ENCODE data around the gene FBXO10. TPM values are rescaled to one million over a fixed set of nuclear protein-coding genes. Genes with fewer than 3 reads are reported as not detected.

The FBXO10 gene
- total RNA-seq, 1 donor from 2014 or later, result 77.5 TPM

DNA sequence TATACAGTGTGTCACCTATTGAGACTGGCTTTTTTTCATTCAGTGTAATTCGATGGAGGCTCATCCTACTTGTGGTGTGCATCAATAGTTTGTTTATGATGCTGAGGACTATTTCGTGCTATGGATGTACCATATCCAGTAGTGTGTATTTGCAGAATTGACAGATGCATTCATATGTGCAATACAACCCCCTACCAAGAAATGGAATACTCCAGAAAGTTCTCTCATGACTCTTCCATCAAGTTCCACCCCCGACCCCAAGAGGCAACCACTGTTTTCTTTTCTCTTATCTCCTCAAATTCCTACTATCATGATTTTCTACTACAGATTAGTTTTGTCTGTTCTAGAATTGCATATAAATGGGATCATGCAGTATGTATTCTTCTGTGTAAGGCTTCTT lies 21.9 kb downstream of the FBXO10 start:
- DNase-seq (ENCODE audit: low read depth), result no peak

DNA sequence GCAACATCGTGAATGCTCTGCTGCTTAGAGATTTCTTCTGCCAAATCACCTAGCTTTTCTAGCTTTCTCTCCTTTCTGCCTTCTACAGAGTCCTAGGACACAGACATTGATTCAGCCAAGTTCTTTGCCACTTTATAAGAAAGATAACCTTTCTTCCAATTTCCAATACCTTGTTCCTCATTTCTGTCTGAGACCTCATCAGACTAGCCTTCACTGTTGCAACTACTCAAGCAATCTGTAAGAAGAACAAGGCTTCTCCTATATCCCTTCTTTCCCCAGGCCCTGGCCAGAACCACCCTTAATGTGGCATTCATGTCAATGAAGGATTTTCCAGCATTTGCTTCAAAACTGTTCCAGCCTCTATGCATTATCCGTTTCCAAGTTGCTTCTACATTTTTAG lies 24.3 kb downstream of the FBXO10 start:
- DNase-seq (ENCODE audit: low read depth), result no peak

DNA sequence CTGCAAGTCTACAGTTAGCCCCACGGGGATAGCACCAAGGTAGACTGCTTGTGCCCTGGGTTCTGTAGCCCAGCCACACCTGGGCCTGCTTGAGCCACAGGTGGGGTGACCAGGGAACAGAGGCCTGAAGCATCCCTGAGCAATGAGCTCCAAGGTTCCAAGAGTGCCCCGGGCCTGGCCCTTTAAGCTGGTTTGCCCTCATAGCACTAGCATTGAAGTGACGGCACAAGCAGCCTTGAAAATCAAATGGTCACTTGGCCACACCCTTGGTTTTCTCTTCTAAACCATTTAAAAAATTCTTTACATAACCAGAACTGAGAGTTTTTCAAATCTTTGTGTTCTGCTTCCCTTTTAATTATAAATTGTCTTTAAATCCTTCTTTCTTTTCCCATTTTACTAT lies 24.7 kb downstream of the FBXO10 start:
- DNase-seq (ENCODE audit: low read depth), result no peak

DNA sequence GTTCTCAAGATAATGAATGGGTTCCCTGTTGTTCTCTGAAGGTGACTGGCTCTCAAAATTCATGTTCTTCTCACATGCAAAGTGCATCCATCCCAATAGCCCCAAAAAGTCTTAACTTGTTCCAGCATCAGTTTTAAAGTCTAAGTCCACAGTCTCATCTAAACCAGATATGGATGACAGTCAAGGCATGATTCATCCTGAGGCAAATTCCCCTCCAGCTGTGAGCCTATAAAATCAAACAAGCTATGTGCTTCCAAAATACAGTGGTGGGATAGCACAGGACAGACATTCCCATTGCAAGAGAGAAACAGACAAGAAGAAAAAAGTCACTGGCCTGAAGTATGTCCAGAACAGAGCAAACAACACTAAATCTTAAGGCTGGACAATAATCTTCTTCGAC lies 25.4 kb downstream of the FBXO10 start:
- peak; percentile 41 for DNase-seq (ENCODE audit: low read depth)

DNA sequence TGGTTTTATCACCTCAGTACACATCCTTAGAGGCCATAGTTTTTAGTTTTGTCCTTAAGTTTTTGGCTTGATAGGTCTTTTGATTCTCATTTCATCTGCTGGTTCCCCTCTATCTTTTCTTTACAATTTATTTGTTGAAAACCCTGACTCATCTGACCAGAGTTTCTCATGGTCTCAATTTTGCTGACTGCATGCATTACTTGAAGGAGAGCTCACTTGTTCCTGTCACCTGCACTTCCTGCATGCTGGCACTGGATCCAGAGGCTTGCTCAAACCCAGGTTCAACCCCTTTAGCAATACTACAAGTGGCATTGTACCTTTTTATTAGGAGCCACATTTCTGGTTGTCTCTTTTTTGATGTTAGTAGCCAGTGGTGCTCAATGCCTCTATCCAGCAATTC lies 26.7 kb downstream of the FBXO10 start:
- DNase-seq (ENCODE audit: low read depth), result no peak

DNA sequence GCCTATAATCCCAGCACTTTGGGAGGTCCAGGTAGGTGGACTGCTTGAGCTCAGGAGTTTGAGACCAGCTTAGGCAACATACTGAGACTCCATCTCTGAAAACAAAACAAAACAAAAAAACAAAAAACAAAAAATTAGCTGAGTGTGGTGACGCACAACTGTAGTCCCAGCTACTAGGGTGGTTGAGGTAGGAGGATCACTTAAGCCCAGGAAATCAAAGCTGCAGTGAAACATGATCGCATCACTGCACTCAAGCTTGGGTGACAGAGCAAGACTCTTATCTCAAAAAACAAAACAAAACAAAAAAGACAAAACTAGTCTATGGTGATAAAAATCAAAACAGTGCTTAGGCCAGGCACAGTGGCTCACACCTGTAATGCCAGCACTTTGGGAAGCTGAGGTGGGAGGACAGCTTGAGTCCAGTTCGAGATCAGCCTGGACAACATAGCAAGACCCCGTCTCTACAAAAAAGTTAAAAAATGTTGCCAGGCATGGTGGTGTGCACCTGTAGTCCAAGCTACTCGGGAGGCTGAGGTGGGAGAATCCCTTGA lies 28.8 kb downstream of the FBXO10 start:
- DNase-seq (ENCODE audit: low read depth), result no peak

DNA sequence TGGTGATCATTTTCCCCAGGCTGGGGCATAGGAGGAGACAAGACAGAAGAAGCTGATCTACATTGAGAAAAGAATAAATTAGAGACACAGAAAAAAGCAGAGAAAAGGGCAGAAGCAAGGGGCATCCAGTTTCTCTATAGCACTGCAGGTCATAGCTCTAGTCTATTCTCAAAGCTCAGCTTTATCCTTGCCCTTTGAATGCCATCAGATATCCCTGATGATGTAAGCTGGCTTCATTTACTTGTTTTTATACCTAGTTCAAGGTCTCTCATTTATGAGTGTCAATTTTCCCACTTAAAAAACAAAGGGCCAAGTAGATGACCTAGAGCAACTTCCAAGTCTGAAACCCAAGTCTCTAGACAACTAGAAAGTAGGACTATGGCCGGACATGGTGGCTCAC lies 32.7 kb downstream of the FBXO10 start:
- no peak for DNase-seq (ENCODE audit: low read depth)

DNA sequence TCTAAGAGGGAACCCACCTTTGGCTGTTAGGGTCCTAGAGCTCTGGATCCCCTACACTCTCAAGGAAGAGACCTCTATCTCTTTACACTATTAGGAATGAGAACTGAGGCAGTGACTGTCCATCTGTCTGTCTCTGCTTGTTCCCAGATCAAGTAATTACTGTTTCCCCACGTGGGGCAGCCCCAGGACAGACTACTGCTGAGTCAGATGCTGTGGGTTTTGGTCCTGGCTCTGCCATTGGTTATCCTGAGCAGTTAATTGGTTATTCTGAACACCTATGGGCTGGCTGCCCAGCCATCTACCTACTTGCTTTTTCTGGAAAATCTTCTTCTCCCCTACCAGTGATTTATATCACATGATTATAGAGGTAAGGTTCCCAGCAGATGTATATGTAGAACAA lies 33.3 kb downstream of the FBXO10 start:
- no peak for DNase-seq (ENCODE audit: low read depth)

DNA sequence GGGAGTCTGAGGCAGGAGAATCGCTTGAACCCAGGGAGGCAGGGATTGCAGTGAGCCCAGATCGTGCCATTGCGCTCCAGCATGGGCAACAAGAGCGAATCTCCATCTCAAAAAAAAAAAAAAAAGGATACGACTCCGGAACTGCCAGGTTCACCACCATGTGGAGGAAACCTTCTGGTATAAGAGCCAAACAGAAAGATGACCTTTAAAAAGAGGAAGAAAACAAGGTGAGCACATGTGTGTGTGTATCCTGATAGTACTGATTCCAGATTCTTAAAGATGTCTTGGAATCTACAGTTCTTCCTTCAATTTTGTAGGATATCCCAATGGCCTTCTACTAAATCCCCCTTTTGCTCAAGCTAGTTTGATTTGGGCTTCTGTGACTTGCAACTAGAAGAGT lies 33.7 kb downstream of the FBXO10 start:
- no peak for DNase-seq (ENCODE audit: low read depth)

DNA sequence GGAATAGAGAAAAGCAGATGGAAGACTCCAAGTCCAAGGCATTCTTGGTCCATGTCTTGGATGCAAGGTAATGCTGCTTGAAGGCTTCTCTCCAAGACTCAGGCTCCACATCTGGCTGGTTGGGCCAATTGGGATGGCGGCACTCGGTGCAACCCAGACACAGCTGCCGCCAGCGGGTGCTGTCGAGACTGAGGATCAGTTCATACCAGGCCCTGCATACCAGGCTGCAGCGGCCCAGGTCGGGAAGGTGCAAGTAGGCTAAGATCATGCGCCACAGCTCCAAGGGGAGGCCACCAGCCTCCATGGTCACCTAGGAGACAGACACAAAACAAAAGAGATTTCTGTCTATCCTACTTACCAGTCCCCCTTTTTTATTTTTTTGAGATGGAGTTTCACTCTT lies 34.7 kb downstream of the FBXO10 start:
- no peak for DNase-seq (ENCODE audit: low read depth)

DNA sequence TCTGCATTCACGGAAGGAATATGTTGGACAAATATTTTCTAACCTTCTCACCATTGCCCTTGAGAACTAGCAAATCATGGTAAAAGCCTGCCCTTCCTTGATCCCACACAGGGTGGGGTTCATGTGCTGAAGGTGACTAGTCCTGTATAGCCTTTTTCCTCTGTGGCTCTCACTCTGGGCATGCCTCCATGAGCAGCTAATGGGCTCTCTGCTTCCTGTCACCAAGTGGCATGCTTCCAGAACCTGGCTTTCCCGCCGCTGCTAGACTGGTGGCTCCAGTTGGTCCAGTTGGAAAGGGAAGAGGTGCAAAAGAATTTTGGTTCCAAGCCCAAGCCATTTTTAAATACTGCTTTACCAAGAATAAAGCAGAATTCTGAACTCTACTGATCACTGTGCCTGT lies 35.5 kb downstream of the FBXO10 start:
- peak; percentile 41 for DNase-seq (ENCODE audit: low read depth)

DNA sequence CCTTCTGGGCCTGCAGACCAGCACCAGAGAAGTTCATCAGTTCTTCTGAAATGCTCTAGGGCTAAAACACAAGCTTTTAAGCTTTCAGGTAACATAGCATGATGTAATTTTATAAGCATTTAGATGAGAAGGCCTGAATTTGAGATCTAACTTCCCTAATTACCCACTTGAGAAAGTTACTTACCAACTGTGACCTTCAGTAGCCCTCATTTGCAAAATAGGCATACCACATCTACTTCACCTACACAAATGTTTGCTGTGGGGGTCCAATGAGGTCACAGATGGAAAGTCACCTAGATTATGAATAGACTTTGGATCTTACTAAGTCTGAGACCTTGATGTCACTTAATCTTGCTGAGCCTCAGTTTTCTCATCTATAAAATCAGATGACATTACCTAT lies 36.5 kb downstream of the FBXO10 start:
- no peak for DNase-seq (ENCODE audit: low read depth)

DNA sequence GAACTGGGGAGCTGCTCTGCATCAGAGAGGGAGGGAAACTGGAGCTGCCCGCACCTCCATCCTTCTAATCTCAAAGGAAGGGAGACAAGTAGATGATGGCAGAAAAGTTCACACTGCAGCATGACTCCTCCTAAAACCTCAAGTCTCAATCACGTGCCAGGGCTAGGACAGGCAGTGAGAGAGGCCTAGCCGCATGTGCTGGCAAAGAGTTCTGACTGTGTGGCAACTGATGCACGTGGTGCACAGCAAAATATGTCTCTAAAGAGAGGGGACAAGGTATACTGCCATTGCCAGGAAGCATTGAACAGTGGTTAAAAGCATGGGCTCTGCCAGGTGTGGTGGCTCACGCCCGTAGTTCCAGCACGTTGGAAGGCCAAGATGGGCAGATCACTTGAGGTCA lies 38.1 kb downstream of the FBXO10 start:
- DNase-seq (ENCODE audit: low read depth), result no peak

DNA sequence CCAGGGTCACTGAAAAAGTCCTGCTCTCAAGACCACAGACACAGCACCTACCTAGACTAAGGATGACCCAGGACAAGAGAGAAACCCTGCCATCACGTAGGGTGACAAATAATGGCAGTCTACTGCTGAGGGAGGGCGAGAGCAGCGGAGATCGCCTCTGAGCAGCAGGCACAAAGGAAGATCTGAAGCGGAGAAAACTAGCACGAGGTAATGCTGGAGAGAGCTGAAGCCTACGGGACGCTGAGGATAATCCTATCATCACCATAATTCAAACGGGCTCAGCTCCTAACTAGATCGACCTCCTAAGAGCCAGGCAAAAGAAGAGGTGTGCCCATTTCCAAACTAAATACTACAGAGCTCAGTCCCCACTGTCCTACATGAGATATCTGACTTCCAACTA lies 41.3 kb downstream of the FBXO10 start:
- DNase-seq (ENCODE audit: low read depth), result no peak

DNA sequence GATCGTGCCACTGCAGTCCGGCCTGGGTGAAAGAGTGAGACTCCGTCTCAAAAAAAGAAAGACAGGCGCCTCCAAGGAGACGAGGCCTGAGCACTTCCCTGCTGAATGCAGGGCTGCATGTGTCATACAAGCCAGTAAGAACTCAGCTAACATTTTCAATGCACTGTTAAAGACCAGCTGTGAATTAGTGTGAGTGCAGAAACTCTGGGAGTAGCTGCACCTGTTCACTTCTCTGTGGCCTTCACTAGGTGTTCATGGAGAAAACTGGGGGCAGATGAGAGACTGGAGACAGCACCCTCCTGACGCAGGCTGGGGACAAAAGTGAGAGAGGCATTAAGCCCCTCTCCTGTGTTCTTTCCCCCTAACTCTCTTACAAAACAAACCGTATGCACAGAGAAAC lies 41.8 kb downstream of the FBXO10 start:
- peak; percentile 56 for DNase-seq (ENCODE audit: low read depth)

DNA sequence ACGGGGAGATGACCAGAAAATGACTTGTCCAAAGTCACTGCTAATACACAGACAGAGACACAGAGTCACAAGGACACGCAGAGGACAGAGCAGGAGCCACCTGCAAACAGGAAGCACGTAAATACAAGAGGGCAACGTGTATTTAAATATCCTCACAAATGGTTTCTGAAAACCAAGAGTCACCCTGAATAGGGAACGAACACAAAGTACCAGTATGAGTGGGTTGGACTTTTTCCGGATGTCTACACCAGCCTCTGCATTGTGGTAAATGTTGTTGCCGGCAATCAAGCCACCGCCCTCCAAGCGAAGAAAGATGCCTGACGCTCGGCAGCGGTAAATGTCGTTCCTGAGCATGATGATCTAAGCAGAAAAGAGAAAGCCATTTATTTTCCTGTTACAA lies 44.5 kb downstream of the FBXO10 start:
- no peak for DNase-seq (ENCODE audit: low read depth)

DNA sequence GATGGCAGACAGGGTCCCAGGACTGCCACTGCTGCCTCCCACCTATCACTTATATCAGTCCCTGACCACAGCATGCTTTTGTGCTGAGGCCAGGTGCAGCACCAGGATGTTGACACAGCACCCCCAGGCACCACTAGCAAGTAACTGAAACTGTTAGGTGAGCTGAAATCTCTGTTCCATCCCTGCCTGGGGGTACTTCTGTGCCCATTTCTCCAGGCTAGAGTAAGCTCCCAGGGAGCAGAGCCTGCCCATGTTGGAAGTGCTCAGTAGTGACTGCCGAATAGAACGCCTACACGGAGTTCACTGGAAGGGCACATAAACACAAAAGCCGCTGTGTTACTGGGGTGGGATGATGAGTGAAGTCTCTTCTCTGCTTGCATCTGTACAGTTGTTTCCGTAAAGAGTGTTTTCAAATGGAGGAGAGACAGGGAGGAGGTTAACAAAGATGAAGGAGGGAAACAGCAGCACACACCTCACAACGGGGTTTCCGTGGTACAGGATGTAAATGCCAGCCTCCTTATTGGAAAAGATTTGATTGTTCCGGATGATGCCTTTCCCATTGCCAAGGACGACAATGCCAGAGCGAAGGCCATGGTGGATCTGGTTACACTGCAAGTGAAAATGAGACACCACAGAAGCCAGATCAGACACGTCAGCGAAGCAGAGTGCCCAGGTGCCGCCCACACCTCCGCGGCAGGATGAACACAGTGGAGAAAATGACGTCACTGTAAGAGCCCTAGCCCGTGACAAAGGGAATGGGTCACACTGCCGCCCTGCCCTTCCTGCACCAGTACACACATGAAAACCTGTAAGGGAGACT lies 47.3 kb downstream of the FBXO10 start:
- DNase-seq (ENCODE audit: low read depth), result no peak

DNA sequence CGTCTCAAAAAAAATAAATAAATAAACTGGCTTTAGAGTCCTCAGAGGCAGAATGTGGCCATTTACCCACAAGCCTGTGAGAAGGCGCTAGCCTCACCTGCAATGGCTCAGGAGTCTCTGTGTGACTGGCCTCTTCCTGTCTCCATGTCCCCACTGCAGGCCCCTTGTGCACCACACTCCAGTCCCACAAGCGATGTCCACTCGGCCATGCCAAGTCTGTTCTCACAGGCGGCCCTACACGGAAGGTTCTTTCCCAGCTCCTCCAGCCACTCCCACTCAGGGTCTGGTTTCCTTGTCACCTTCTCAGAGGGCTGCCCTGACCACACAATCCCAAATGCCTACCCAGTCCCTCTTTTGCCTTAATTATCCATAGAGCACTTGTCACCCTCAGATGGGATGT lies 52.3 kb downstream of the FBXO10 start:
- DNase-seq (ENCODE audit: low read depth), result no peak

DNA sequence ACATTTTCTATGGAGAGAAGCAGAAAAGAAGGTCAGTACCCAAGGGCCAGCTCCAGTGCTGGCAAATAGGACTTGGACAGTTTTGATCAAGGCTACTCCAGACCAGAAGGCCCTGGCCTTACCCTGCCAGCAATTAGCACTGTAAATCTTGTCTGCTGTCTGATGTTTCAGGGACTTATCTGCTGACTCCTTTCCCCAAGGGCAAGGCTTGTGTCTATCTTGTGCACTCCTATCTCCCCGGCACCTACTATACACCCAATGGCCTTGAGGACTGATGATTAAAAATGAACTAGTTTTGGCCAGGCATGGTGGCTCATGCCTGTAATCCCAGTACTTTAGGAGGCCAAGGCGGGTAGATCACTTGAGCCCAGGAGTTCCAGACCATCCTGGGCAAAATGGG lies 53.2 kb downstream of the FBXO10 start:
- no peak for DNase-seq (ENCODE audit: low read depth)

DNA sequence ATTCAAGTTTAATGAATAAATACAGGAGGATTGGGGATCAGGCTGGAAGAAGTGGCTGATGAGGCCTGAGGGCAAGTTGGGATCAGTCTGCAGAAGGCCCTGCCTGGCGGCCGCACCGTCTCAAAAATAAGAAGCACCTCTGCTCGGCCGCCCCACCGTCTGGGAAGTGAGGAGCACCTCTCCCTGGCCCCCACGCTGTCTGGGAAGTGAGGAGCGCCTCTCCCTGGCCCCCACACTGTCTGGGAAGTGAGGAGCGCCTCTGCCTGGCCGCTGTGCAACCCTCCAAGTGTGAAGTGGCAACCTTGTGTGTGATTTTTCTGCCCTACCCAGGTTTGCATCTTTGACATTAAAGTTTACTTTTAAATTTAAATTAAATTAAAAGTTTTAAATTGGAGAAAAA lies 55.1 kb downstream of the FBXO10 start:
- no peak for DNase-seq (ENCODE audit: low read depth)

DNA sequence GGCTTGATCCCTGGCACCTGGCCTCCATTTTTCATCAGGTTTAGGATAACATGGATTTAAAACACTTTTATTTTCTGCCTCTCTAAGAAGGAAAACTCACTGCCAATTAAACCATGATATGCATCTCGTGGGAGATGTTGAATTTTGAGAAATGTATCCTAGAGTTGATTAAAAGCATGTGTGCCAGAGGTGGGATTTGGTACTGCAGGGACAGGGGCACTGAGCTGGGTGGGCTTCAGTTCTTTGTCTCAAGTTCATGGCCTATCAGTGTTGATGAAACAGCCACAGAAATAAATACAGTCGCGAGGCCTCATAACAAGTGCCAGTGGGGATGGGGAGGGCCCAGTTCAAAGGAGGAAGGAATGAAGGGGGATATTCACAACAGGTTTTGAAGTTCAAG lies 55.5 kb downstream of the FBXO10 start:
- DNase-seq (ENCODE audit: low read depth), result no peak

DNA sequence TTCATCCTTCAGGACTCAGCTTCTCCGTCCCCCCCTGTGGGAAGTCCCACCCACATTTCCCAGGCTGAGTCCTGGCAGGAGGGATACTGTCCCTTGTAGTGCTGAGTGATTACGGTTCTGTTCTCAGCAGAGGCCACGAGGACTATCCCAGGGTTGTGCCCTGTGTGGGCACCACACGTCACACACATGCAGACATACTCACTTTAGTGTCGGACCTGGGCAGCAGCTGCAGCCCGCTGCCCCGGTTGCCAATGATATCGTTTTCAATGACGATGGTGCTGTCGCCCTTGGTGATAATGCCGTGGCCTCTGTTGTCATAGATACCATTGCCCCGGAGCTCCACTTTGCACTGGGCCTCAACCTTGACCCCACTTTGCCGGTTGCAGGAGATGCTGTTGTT lies 58.3 kb downstream of the FBXO10 start:
- DNase-seq (ENCODE audit: low read depth), result no peak

DNA sequence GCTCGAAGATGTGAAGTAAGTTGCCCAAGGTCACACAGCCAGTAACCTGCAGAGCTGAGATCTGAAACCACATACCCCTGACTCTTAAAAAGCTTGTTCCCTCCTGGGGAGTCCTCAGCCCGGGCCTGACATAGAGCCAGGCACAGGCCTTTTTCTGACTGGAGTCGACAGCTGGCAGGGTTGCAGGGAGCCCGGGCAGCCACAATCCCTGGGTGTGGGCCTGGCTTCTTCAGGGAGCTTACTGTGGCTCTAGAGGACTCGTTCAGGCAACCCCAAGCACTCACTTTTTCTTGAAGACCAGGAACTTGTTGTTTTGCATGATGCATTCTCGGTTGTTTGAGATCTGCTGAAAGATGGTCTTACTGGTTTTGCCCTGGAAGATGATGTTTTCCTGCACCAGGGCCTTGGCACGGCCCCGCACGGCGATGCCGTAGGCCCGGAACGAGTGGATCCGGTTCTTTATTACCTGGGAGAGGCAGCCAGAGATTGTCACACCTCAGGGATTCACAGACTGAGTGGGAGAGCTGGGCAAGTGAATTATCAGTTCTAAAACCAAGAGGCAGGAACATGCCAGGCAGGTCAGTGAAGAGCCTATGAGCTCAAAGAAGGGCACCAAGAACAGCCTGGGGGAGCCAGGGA lies 60.4 kb downstream of the FBXO10 start:
- peak; percentile 52 for DNase-seq (ENCODE audit: low read depth)
